Metanephros (tissue), 2 donors: ENCODE measurements around the gene SLC35F5. TPM values are rescaled to one million over a fixed set of nuclear protein-coding genes. Genes with fewer than 3 reads are reported as not detected.

Source experiments
- small RNA-seq: library from RNA; depleted of rRNA; stranded (forward); fragments of <200 nt; gene quantifications from one replicate; pipeline ENCODE3, GENCODE V24; 2014; ENCODE audit warnings: low replicate concordance
- total RNA-seq: library from RNA; depleted of rRNA; stranded (reverse); fragments of >200 nt; gene quantifications from one replicate; pipeline ENCODE4 v1.2.3, GENCODE V29; 2014

The SLC35F5 gene, protein sequence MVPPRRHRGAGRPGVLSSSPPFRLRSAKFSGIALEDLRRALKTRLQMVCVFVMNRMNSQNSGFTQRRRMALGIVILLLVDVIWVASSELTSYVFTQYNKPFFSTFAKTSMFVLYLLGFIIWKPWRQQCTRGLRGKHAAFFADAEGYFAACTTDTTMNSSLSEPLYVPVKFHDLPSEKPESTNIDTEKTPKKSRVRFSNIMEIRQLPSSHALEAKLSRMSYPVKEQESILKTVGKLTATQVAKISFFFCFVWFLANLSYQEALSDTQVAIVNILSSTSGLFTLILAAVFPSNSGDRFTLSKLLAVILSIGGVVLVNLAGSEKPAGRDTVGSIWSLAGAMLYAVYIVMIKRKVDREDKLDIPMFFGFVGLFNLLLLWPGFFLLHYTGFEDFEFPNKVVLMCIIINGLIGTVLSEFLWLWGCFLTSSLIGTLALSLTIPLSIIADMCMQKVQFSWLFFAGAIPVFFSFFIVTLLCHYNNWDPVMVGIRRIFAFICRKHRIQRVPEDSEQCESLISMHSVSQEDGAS
- 193 TPM for total RNA-seq

DNA sequence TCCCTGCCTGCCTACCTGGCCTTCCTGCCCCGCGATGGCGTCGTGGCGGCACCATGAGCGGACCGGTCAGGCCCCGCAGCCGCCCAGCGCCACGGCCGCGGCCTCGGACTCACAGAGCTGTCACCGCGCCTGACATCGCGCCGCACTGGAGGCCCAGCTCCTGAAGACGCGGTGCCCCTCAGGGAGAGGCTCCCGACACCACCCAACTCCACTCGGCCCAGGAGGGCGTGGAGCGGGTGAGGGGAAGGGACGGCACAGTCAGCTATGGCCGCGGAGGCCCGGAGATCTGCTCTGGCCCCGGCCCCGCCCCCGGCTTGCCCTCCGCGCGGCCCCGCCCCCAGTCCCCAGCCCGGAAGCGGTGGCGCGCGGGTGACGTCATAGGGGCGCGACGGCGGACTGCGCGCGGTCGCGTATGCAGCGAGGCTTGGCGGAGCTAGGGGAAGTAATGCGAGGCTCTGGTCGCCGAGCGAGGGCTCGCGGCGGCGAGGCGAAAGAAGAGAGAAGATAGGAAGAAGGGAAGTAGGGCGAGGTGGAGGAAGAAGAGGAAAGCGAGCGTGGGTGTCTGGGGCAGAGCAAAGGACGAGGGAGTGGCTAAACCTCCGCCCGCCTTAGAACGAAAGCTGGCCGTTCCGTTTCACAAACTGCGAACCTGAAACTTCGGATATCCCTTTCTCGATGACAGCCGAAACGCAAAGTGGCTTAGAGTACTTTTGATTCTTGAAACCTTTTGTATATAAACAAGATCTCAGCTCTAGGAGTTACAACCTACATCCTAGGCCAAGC lies at the start of gene SLC35F5:
Gene SLC35F5, minus strand, starts transcription at position 288 of the 783 bp plus-strand sequence. Its CDS starts 233 bp downstream, at position 55.

Small RNA genes lying within 50 kb of the gene (small RNA-seq; reads per million reads assigned to genes)
- not detected for gene MIR4782
- gene RNU6-744P: not detected

Other genes starting within 250 kb of the SLC35F5 start
- gene RABL2A, start 129.4 kb downstream of the SLC35F5 start, total RNA-seq: 18.6 TPM
- gene ACTR3, start 133.4 kb upstream of the SLC35F5 start, total RNA-seq: 115 TPM